B cell (primary cell): ENCODE results near the gene EVA1A. TPM values are rescaled to one million over a fixed set of nuclear protein-coding genes. Genes with fewer than 3 reads are reported as not detected.

Experiments
- ATAC-seq: fragments of 200-7000 bp; cut with Tn5 transposase; one replicate; pipeline ENCODE4 v1.10.0; 2021; ENCODE audit warnings: low read depth, mild to moderate bottlenecking, moderate number of reproducible peaks, moderate library complexity
- CTCF ChIA-PET: fragments of 350-600 bp; sonication (Branson Sonifier 250); formaldehyde crosslinking; loops from one replicate; lab custom pipeline; 2021; ENCODE audit warnings: antibody characterized with exemption, inconsistent platforms; lab: Charles Lee
- POLR2A ChIA-PET: fragments of 350-600 bp; sonication (Branson Sonifier 250); formaldehyde crosslinking; loops from one replicate; lab custom pipeline; 2021; ENCODE audit warnings: antibody characterized with exemption; lab: Charles Lee
- DNase-seq: peaks from one replicate; pipeline ENCODE4 v3.0.0; 2013
- H2AFZ ChIP-seq: 2 replicates; pipeline ENCODE4 v1.6.1; 2012; ENCODE audit warnings: mild to moderate bottlenecking, low read depth, low read length; ENCODE audit not compliant: insufficient read depth, poor library complexity, severe bottlenecking
- H3K27ac ChIP-seq, 2 donors: 1 replicate in 1 of 2; 2 replicates in 1 of 2; pipeline ENCODE4 v1.5.1; 2012 to 2013; ENCODE audit warnings: low read length in 2 of 2, mild to moderate bottlenecking in 2 of 2, moderate library complexity in 1 of 2
- H3K27me3 ChIP-seq, 4 experiments: fragments of 200-600 bp in 1 of 4; sonication (generic) in 1 of 4; replicated peaks in 1 of 4; 1 replicate in 2 of 4; 2 replicates in 2 of 4; pipeline versions ENCODE4 v1.6.1 to v1.7.0; 2013 to 2016; ENCODE audit warnings: low read length in 3 of 4, mild to moderate bottlenecking in 2 of 4, mixed read lengths in 1 of 4, moderate library complexity in 1 of 4; ENCODE audit not compliant: insufficient read depth in 4 of 4, control insufficient read depth in 3 of 4; ENCODE audit errors: control extremely low read depth in 1 of 4
- H3K36me3 ChIP-seq, 2 experiments: replicated peaks in 1 of 2; 1 replicate in 1 of 2; 2 replicates in 1 of 2; pipeline versions ENCODE4 v1.6.1 to v1.7.1; 2013; ENCODE audit warnings: low read length in 1 of 2; ENCODE audit not compliant: insufficient read depth in 2 of 2, control insufficient read depth in 1 of 2; ENCODE audit errors: control extremely low read depth in 1 of 2, extremely low read depth in 1 of 2
- H3K4me1 ChIP-seq, 2 donors: fragments of 200-600 bp in 1 of 2; sonication (generic) in 1 of 2; 1 replicate in 1 of 2; 2 replicates in 1 of 2; pipeline versions ENCODE4 v1.5.1 to v1.6.1; 2013 to 2017; ENCODE audit warnings: low read length in 2 of 2; ENCODE audit not compliant: control insufficient read depth in 2 of 2, insufficient read depth in 2 of 2
- H3K4me2 ChIP-seq: replicated peaks from 2 replicates; pipeline ENCODE3; 2012; ENCODE audit warnings: mild to moderate bottlenecking, low read depth, low read length; ENCODE audit not compliant: poor library complexity, severe bottlenecking
- H3K4me3 ChIP-seq, 5 experiments: fragments of 200-600 bp in 1 of 5; sonication (generic) in 1 of 5; 1 replicate in 3 of 5; 2 replicates in 2 of 5; pipeline versions ENCODE4 v1.5.1 to v1.7.0; 2011 to 2016; ENCODE audit warnings: low read length in 4 of 5, mild to moderate bottlenecking in 4 of 5, low read depth in 2 of 5, control low read depth in 1 of 5, moderate library complexity in 1 of 5; ENCODE audit not compliant: insufficient read depth in 1 of 5; ENCODE audit errors: control extremely low read depth in 1 of 5, extremely low read depth in 1 of 5
- H3K79me2 ChIP-seq: fragments of 200-600 bp; sonication (generic); one replicate; pipeline ENCODE4 v1.6.0; 2016; ENCODE audit warnings: low read length; ENCODE audit not compliant: control insufficient read depth, insufficient read depth
- H3K9ac ChIP-seq: fragments of 200-600 bp; sonication (generic); 2 replicates; pipeline ENCODE4 v1.6.1; 2017; ENCODE audit warnings: mild to moderate bottlenecking, low read length, moderate library complexity
- H3K9me3 ChIP-seq, 3 donors: one replicate each; pipeline versions ENCODE4 v1.6.1 to v1.7.1; 2013; ENCODE audit warnings: low read length in 2 of 3; ENCODE audit not compliant: control insufficient read depth in 2 of 3, insufficient read depth in 1 of 3; ENCODE audit errors: control extremely low read depth in 1 of 3
- H4K20me1 ChIP-seq: 2 replicates; pipeline ENCODE4 v1.6.0; 2012; ENCODE audit warnings: mild to moderate bottlenecking, low read length; ENCODE audit not compliant: insufficient read depth, control insufficient read depth, poor library complexity, severe bottlenecking
- H3K27ac Mint-ChIP-seq: one replicate; pipeline ENCODE4 v1.8.0; 2021; ENCODE audit warnings: mixed read lengths
- H3K27me3 Mint-ChIP-seq: one replicate; pipeline ENCODE4 v1.8.0; 2021; ENCODE audit warnings: mixed read lengths
- H3K4me1 Mint-ChIP-seq: one replicate; pipeline ENCODE4 v1.8.0; 2021; ENCODE audit warnings: mixed read lengths
- H3K4me3 Mint-ChIP-seq: one replicate; pipeline ENCODE4 v1.8.0; 2021; ENCODE audit warnings: mixed read lengths
- H3K9me3 Mint-ChIP-seq: one replicate; pipeline ENCODE4 v1.8.0; 2022; ENCODE audit warnings: mixed read lengths; ENCODE audit not compliant: insufficient read depth
- CTCF ChIP-seq: fragments of 200-600 bp; IDR thresholded peaks from one replicate; pipeline ENCODE4 v1.8.0; 2022; ENCODE audit warnings: antibody characterized with exemption, mild to moderate bottlenecking
- EZH2 ChIP-seq: IDR thresholded peaks from 2 replicates; pipeline ENCODE4 v1.6.1; 2012; ENCODE audit warnings: borderline replicate concordance, low read depth, mild to moderate bottlenecking, moderate library complexity, low read length; ENCODE audit not compliant: insufficient read depth, poor library complexity, severe bottlenecking
- WGBS: methylation state at CpG from one replicate; pipeline ENCODE4 v1.1.5; 2013; ENCODE audit warnings: missing lambda C conversion rate; ENCODE audit not compliant: insufficient coverage; 5-methylcytosine and 5-hydroxymethylcytosine counted together
- intact Hi-C: fragments of 100-400 bp; cut with micrococcal nuclease; formaldehyde crosslinking; loops from one replicate; pipeline ENCODE4 v1.10.0; 2022
- polyA plus RNA-seq: library from polyadenylated mRNA; depleted of rRNA; stranded (reverse); fragments of >200 nt; gene quantifications from 2 replicates; pipeline ENCODE4 v1.2.3, GENCODE V29; 2012
- total RNA-seq, 2 donors: library from RNA; stranded (reverse); fragments of 120-200 nt in 1 of 2; gene quantifications; 1 replicate in 1 of 2; 2 replicates in 1 of 2; pipeline versions ENCODE4 v1.2.3 to v1.2.4, GENCODE V29; 2013 to 2022

EVA1A gene
- total and polyA plus RNA-seq, 2 donors (not counting 1 experiment from before 2014, with no cell fraction given), result not detected

- Histone ChIP-seq H3K27ac (no peak overlapping the region), H3K4me2 (no peak overlapping the region), H2AFZ (no peak overlapping the region), H3K79me2 (no peaks in the 10 kb centered on the region), H3K4me1 (no peaks in the 10 kb centered on the region), H4K20me1 (no peaks in the 10 kb centered on the region), H3K36me3 (no peaks in the 10 kb centered on the region), H3K27me3 (peaks cover 0 to 11% (median 2%) of the 10 kb centered on the region in 4 experiments), H3K4me3 (no peak overlapping the region), H3K9ac (no peak overlapping the region), H3K9me3 (peaks cover 0 to 2% (median 0%) of the 10 kb centered on the region in 3 donors)
- TF ChIP-seq EZH2 (no peak), CTCF (peak; percentile 50)
- 44% methylated on average over 2 of the region's 4 CpGs for WGBS
- Mint-ChIP-seq H3K4me3 (no peak overlapping the region), H3K9me3 (no peaks in the 10 kb centered on the region), H3K4me1 (peaks cover 1% of the 10 kb centered on the region), H3K27ac (no peak overlapping the region), H3K27me3 (peaks cover 18% of the 10 kb centered on the region)
- DNase-seq (no peak), ATAC-seq (no peak)
- ChIA-PET POLR2A (no interaction called here), CTCF (interaction anchor here (0.7 to 6.2 kb wide), 12 partner anchors 10 to 545 kb away, joined by 3 to 61 read pairs (median 5); partner anchors contain the start of gene TACR1)
- intact Hi-C loops, result no loop called here
These were observed 96.3 kb downstream of the EVA1A start for GRCh38 chr2:75464348-75464946.

GRCh38 chr2:75462721-75463120 lies 98.0 kb downstream of the EVA1A start:
- CTCF ChIA-PET, result interaction anchor here (0.6 to 1.9 kb wide), 4 partner anchors 9 to 399 kb away, joined by 3 to 8 read pairs (median 3); partner anchors contain the start of gene TACR1
- Histone ChIP-seq H3K9ac (no peak overlapping the region), H3K4me3 (no peak overlapping the region)

More at GRCh38 chr2:75462721-75463120, 98.0 kb downstream of the EVA1A start:
- Mint-ChIP-seq H3K4me1 (peaks cover 1% of the 10 kb centered on the region), H3K4me3 (no peak overlapping the region), H3K9me3 (no peaks in the 10 kb centered on the region), H3K27ac (no peak overlapping the region), H3K27me3 (peaks cover 18% of the 10 kb centered on the region)
- POLR2A ChIA-PET, result no interaction called here
- WGBS, result no CpG with 5 or more reads among the region's 4 CpGs
- intact Hi-C loops, result no loop called here
- Histone ChIP-seq H2AFZ (no peak overlapping the region), H4K20me1 (no peaks in the 10 kb centered on the region), H3K27ac (no peak overlapping the region), H3K27me3 (peaks cover 0 to 8% (median 3%) of the 10 kb centered on the region in 4 experiments), H3K36me3 (no peaks in the 10 kb centered on the region), H3K79me2 (no peaks in the 10 kb centered on the region), H3K9me3 (peaks cover 0 to 2% (median 0%) of the 10 kb centered on the region in 3 donors), H3K4me1 (no peaks in the 10 kb centered on the region), H3K4me2 (no peak overlapping the region)
- ATAC-seq (no peak), DNase-seq (no peak)
- TF ChIP-seq CTCF (no peak), EZH2 (no peak)
